ENCODE results near the gene NOX5. TPM values are rescaled to one million over a fixed set of nuclear protein-coding genes. Genes with fewer than 3 reads are reported as not detected.
"Not testable (repeated sequence)": the region's sequence is repeated elsewhere in the genome, so short reads cannot be mapped to it uniquely, and the experiment has no call there.

The NOX5 gene
- total RNA-seq, 2 donors from 2014 or later, result 0.18 TPM; not detected in 1

DNA sequence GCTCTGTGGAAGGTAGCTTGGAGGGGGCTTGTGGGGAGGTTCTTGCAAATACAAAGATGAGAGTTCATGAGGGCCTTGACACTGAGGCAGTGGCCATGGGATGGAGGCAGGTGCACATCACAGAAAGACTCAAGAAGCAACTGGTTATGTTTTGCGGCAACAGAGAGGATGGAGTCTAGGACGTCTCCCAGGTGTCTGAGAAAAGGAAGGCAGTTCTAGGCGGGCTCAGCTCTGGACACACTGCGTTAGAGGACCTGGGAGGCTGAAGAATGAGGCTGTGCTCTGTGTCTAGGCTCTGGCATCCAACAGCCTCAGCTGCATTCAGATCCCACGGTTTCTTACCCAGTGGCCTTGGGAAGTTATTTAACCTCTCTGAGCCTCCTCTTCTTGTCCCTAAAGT is 23.5 kb downstream of the NOX5 start:
- no peak for DNase-seq
- no peak for ATAC-seq
- intact Hi-C loops (cut with DNase I), result no loop called here

- intact Hi-C loops (cut with DNase I), result no loop called here
- DNase-seq (no peak), ATAC-seq (no peak)
Observed at GRCh38 chr15:69038508-69038907, 24.0 kb downstream of the NOX5 start.

DNA sequence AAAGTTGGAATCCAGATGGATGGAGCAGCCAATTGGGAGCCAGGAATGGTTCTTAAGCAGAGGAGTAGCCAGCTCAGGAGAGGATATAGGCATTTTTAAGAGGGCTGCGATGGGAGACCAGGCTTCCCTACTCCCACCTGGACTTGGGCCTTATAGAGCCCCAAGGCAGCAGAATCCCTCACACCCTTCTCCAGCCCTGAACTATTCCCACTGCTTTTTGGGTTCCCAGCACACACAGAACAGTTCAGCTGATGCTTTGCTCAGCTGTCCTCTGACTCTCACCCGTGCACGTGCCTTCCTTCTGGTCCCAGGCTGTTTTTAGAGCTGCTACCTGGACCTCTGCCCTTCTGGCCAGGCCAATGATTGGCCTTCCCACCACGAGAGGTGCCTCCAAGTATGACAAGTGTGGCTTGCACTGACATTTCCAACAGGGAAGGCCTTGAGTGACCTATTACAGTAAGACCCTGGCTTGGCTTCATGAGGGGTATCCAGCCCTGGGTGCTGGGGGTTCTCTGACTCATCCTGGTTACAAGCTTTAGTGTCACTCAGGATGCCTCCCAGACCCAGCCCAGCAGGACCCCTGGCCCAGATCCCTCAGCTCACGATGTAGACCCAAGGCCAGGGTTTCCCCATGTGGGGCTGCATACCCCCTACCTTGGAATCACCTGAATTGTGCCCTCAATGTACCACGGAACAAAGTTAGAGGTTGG is 25.2 kb downstream of the NOX5 start:
- intact Hi-C loops (cut with DNase I), result no loop called here
- DNase-seq, result no peak
- no peak for ATAC-seq

GRCh38 chr15:69042531-69042930 is 28.0 kb downstream of the NOX5 start:
- ATAC-seq, result no peak
- DNase-seq, result no peak
- intact Hi-C loops (cut with DNase I), result no loop called here

DNA sequence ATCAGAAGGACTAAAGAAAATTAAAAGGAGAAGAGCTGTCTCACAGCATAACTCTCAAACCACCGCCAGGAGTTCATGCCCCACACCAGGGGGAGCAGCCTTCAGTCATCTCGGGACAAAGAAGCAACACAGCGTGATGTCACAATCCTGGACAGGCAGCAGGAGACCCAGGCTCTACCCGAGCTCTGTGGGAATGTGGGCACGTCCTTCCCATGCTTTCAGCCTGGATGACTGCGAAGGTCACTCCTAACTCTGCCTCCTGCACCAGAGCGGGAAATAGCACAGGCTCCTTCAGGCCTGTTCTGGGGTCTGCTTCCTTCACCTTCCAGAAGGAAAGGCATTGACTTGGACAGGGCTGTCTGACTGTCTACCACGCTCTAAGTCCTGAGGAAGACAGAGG is 31.3 kb downstream of the NOX5 start:
- ATAC-seq (peak; percentile 17 to 30), DNase-seq (no peak)
- intact Hi-C loops (cut with DNase I), result no loop called here

- ATAC-seq (no peak), DNase-seq (no peak)
- intact Hi-C loops (cut with DNase I), result no loop called here
Observed at GRCh38 chr15:69046781-69047180, 32.3 kb downstream of the NOX5 start.

DNA sequence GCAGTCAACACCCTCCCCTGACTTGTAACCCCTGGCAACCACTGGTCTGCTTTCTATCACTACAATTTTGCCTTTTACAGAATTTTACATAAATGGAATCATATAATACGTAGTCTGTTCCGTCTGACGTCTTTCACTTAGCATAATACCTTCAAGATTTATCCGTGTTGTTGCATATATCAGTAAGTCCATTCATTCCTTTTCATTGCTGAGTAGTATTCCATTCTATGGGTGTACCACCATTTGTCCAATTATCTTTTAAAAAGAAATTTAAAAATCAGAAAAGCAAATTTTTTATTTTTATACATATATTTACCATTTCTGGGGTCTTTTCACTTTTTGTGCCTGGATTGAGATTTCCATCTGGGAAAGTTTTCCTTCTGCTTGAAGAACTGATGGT is 35.5 kb downstream of the NOX5 start:
- intact Hi-C loops (cut with DNase I), result loop anchor here in 1 of 2 donors (10.0 kb wide), 1 partner anchor 215 kb away; no protein-coding TSS in a partner anchor
- DNase-seq, result no peak

GRCh38 chr15:69055251-69055650 is 40.8 kb downstream of the NOX5 start:
- intact Hi-C loops (cut with DNase I), result loop anchor here in 1 of 2 donors (5.0 to 10.0 kb wide), 3 partner anchors 172 to 342 kb away; no protein-coding TSS in a partner anchor
- ATAC-seq (no peak), DNase-seq (no peak)

More for the DNA sequence above, 35.5 kb downstream of the NOX5 start:
- no peak for ATAC-seq

DNA sequence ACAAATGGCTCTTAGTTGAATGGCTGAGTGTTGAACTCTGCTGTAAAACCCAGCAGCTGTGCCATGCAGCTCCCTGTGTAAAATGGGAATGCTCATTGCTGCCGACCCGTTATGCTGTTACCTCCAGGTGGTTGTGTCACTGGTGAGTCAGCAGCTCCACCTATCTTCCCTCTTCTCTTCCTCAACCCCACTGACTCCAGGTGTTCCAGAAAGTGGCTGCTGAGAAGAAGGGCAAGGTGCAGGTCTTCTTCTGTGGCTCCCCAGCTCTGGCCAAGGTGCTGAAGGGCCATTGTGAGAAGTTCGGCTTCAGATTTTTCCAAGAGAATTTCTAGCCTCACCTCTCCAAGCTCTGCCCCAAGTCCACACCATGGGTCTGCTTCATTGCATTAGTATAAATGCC is 41.9 kb downstream of the NOX5 start:
- ATAC-seq (no peak), DNase-seq (no peak)
- intact Hi-C loops (cut with DNase I), result loop anchor here in 1 of 2 donors (5.0 to 10.0 kb wide), 3 partner anchors 171 to 341 kb away; no protein-coding TSS in a partner anchor

GRCh38 chr15:69058830-69059556 is 44.5 kb downstream of the NOX5 start:
- ATAC-seq, result peak; percentile 82 to 87
- intact Hi-C loops (cut with DNase I), result loop anchor here (1.0 to 10.0 kb wide), 6 partner anchors 166 to 338 kb away; no protein-coding TSS in a partner anchor
- peak; percentile 92 for DNase-seq

GRCh38 chr15:69059557-69059943 is 45.1 kb downstream of the NOX5 start:
- intact Hi-C loops (cut with DNase I), result loop anchor here (1.0 to 10.0 kb wide), 6 partner anchors 165 to 338 kb away; no protein-coding TSS in a partner anchor
- ATAC-seq (no peak), DNase-seq (no peak)

DNA sequence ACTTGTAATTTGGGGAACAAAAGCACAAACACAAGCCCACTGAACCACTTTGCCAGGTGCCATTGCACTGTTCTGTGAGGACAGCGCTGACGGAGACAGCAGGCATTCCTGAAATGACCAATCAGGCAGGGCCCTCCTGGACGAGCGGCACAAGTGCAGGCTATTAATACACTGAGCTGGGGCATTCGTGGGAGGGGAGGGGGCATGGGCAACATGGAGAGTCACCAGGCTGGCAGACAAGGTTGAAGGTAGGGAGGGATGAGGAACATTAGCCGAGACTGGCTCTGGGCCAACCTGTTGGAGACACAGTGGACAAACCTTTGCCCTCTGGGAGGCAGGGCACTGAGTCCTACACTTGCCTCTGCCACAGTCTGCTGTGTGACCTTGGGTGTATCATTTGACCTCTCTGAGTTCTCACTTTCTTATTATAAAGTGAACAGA is 45.6 kb downstream of the NOX5 start:
- peak; percentile 87 to 90 for ATAC-seq
- peak; percentile 68 for DNase-seq
- intact Hi-C loops (cut with DNase I), result no loop called here

GRCh38 chr15:69060744-69061143 is 46.2 kb downstream of the NOX5 start:
- DNase-seq (no peak), ATAC-seq (no peak)
- intact Hi-C loops (cut with DNase I), result no loop called here

DNA sequence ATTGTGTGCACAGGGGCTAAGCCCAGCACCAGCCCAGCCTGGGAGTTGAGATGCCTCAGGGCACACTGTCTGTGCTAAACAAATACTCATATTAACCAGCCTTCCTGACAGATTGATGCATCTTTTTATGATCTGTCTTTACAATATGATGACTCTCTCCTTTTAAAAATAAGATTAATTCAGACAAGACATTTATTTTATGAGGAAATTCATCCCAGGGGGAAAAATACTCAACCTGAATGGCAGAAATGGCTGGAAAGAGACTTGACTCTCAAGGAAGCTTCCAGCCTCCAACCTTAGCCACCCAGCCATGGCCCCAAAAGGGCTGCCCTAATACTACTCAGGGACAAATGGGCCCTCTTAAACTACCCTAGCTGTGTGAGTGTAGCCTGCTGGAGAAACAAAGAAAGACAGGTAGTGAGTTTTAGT is 46.9 kb downstream of the NOX5 start:
- ATAC-seq (no peak), DNase-seq (no peak)
- intact Hi-C loops (cut with DNase I), result no loop called here

DNA sequence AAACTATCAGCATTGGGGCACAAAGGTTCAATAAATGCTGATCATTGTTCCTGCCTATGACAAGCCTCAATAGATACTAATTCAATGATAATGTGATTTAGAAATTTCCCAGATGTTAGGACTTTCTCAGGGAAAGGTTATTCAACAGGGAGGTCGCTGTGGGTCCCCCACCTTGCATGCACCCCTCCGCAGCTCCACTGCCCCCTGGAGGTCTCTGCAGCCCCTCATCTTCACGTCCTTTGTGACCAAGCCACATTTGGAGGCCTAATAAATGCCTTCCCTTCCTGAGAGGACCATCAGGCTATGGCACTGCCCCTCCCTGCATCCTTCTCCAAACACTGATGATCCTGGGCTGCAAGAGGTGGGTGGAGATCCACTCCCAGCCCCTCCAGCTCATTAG is 50.2 kb downstream of the NOX5 start:
- intact Hi-C loops (cut with DNase I), result no loop called here
- DNase-seq, result no peak
- ATAC-seq, result no peak

DNA sequence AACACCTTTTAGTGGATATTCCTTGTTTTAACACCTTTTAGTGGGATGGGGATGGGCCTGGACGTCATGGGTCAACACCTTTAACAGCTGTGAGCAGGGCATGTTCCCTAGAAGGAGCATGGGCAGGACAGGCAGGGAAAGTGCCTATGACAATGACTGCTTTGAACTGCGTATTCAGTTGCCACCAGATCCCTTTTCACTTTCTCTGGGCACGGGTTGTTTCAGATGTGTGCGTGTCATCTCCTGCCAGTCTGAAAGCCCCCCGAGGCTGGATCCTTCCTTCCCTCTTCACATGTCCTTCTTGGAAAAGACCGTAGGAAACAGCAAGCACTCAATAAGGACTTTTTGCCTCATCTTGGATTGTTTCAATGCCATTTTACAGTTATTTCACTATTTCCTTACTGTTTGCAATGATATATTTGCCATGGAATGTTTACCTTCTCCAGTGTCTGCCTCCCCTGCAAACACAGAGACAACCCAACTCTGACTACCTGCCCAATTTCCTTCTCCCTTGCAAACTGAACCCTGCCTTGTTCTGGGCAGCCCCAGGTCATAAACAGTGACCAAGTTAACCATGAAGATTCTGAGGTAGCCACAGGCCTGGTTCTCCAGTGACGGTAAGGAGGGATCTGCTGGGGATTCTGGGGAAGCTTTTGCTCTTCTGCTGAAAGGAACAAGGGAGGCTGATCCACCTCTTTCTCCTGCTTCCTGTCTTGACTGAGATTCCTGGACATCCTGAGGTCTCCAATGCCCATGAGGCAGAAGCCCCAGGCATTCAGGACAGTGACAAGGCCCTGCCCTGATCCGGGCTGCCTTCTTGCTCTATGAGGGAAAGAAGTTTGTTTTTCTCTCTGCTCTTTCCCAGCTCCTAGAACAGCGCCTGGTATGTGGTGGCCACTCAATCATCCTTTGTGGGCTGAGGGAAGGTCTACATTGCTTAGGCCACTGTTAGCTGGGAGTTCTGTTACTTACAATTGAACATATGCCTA is 51.8 kb downstream of the NOX5 start:
- DNase-seq, result no peak
- no peak for ATAC-seq

DNA sequence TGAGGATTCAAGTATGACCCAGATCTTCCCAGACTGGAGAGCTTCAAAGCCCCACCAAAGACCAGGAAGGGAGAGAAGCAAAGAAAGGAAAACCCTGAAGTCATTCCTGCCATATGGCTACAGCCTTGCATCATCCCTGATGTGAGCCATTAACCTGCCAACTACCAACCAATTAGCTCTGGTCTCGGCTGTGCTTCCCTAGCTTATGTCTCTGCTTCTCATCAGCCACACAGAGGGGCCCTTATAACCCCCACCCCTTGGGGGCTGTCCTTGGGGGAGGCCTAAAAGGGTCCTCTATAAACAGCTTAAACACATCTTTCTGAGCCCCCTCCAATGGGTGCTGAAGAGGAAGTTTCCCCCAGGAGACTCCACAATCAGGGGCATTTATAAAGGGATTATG is 52.8 kb downstream of the NOX5 start:
- intact Hi-C loops (cut with DNase I), result no loop called here

More for the DNA sequence above, 51.8 kb downstream of the NOX5 start:
- intact Hi-C loops (cut with DNase I), result no loop called here

GRCh38 chr15:69068157-69068556 is 53.7 kb downstream of the NOX5 start:
- ATAC-seq (no peak), DNase-seq (no peak)
- intact Hi-C loops (cut with DNase I), result no loop called here

More for the DNA sequence above, 52.8 kb downstream of the NOX5 start:
- ATAC-seq, result no peak
- DNase-seq, result no peak

GRCh38 chr15:69069290-69069689 is 54.8 kb downstream of the NOX5 start:
- ATAC-seq; intact Hi-C loops (cut with DNase I): not testable (repeated sequence)

More at GRCh38 chr15:69069290-69069689, 54.8 kb downstream of the NOX5 start:
- DNase-seq, result not testable (repeated sequence)

Measured in left cardiac atrium (tissue), 4 donors.